HFF-Myc (cell line): ENCODE measurements around the gene CROCC.
A peak's percentile ranks its signal among the peaks of the same experiment; 100 is the strongest.

Experiments
- DNase-seq: peaks from one replicate; pipeline ENCODE4 v3.0.0-alpha.2; 2011; ENCODE audit warnings: low read depth; ENCODE audit errors: extremely low read depth
- H3K4me3 ChIP-seq: replicated peaks from 2 replicates; pipeline ENCODE4 v1.5.1; 2011; ENCODE audit warnings: low read depth, mild to moderate bottlenecking, control low read depth, low read length
- CTCF ChIP-seq: IDR thresholded peaks from 2 replicates; pipeline ENCODE4 v1.5.1; 2012; ENCODE audit warnings: mild to moderate bottlenecking, low read depth, low read length, control low read depth; ENCODE audit errors: missing control alignments

CROCC gene

DNA sequence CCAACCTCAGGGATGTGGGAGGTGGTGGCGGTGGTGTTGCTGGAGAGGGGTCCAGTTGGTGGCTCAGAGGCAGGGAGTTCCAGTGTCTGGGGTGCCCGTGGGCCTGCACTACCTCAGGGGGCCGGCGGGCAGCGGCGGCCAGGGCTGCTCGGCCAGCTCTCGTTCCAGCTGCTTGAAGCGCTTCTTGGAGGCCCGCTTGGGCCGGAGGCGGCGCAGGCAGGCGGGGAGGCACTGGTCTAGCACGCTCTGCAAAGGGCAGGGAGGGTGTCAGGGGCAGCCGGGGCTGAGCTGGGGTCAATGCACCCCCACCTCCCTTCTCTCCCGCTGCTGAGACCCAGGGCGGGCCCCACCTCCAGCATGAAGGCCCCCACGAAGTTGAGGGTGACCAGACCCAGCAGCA is 64.4 kb downstream of the CROCC start:
- DNase-seq, result no peak
- no peak for TF ChIP-seq CTCF
- H3K4me3 ChIP-seq, result no peak overlapping the region

DNA sequence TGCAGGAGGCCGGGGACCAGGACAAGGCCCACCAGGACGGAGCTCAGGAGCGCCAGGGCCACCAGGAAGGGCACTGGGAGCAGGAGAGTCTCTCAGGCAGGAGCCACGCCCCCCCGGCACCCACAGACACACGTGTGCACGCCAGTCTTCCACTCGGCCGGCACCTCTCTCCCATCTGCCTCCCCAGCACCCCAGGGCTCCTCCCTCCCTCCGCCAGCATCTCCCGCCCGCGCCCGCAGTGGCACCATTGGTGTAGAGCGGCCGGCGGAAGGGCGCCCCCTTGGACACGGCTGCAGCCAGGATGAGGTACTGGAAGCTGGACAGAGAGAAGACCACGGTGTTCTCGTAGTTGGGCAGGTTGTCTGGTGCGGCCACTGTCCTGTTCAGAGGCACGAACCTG is 64.8 kb downstream of the CROCC start:
- no peak for DNase-seq
- no peak for TF ChIP-seq CTCF
- H3K4me3 ChIP-seq, result no peak overlapping the region

- TF ChIP-seq CTCF, result peak; percentile 55
Observed at GRCh38 chr1:16986962-16987361, 65.2 kb downstream of the CROCC start.

DNA sequence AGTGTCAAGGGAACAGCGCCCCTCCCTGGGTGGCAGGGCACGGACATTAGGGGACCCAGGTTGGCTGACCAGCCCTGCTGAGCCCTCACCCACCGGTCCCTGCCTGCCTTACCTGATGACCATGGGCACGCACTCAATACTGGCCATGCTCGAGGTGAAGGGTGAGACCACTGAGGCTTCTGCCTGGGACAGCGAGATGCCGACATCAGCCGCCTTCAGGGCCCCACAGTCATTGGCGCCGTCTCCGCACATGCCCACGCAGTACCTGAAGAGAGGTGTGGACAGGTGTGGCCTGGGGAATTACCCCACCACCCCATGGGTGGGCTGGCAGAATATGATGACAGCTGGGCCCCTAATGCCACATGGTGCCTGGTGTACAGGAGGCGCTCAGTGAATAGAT is 66.5 kb downstream of the CROCC start:
- no peak for DNase-seq
- TF ChIP-seq CTCF, result no peak
- H3K4me3 ChIP-seq, result no peak overlapping the region

More at GRCh38 chr1:16986962-16987361, 65.2 kb downstream of the CROCC start:
- no peak for DNase-seq
- no peak overlapping the region for H3K4me3 ChIP-seq

DNA sequence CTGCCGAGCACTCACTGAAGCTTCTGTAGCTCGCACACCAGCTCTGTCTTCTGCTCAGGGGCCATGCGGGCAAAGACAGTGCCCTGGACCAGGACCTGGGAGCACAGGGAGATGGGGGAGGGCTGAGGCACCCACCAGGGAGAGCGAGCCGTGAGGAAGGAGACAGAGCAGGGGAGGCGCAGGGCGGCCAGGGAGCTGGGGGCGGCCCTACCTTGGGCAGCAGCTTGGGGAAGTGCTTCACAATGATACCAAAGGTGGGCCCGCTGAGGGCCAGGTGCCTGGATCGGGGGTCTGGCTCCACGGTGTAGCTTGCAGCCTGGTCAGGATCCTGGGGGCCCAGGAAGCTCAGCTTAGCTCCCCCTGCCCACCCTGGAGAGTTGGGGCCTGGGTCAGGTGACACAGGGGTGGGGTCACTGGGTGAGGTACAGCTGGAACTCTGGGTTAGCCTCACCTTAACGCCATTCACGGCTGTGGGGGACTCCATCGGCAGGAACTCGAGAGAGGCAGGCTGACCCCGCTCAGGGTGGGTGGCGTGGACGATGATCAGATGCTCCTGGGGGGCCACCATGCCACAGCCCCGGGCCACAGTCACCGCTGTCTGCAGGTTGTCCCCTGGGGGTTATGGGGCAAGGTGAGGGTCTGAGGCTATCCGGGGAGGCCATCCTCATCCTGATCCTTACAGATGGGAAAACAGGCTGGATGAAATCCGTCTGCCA is 68.1 kb downstream of the CROCC start:
- DNase-seq, result no peak
- H3K4me3 ChIP-seq, result no peak overlapping the region

GRCh38 chr1:16991571-16991970 is 69.8 kb downstream of the CROCC start:
- no peak overlapping the region for H3K4me3 ChIP-seq
- DNase-seq, result no peak
- TF ChIP-seq CTCF, result no peak

More for the DNA sequence above, 68.1 kb downstream of the CROCC start:
- no peak for TF ChIP-seq CTCF

DNA sequence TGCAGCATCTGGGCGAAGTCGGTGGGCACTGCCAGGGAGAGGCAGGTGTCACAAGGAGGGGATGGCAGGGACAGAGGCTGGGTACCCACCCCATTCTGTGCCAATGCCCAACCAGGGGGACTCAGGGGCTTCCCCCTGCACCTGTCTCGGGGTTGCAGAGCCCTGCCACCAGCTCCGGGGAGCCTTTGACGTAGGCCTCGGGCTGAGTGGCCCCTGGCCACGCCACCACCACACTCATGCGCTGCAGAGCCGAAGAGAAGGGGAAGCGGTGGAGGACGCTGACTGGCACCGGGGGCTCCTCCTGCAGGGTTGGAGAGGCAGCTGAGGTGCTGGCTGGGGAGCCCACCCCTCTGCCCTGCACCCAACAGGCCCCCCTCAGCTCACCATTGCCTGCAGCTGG is 70.4 kb downstream of the CROCC start:
- H3K4me3 ChIP-seq, result no peak overlapping the region
- no peak for DNase-seq
- no peak for TF ChIP-seq CTCF
